GM19023 (cell line): ENCODE measurements around the gene ADAMTS17.

Experiments
- ATAC-seq: cut with Tn5 transposase; IDR thresholded peaks from one replicate; pipeline ENCODE4 v1.9.1; 2021; ENCODE audit warnings: mild to moderate bottlenecking, moderate library complexity; ENCODE audit not compliant: unreplicated experiment

Gene ADAMTS17

GRCh38 chr15:99962006-99962561 is 379.7 kb downstream of the ADAMTS17 start:
- no peak for ATAC-seq

GRCh38 chr15:99961011-99961441 is 380.7 kb downstream of the ADAMTS17 start:
- ATAC-seq, result no peak

- ATAC-seq, result no peak
Observed at GRCh38 chr15:99959326-99959725, 382.4 kb downstream of the ADAMTS17 start.

- no peak for ATAC-seq
Observed at GRCh38 chr15:99958426-99959097, 383.2 kb downstream of the ADAMTS17 start.

GRCh38 chr15:99957642-99958013 is 384.1 kb downstream of the ADAMTS17 start:
- no peak for ATAC-seq

GRCh38 chr15:99956820-99957641 is 384.7 kb downstream of the ADAMTS17 start:
- no peak for ATAC-seq

- no peak for ATAC-seq
Observed at GRCh38 chr15:99956022-99956775, 385.6 kb downstream of the ADAMTS17 start.

- ATAC-seq, result no peak
Observed at GRCh38 chr15:99955532-99955931, 386.2 kb downstream of the ADAMTS17 start.

GRCh38 chr15:99955181-99955525 is 386.6 kb downstream of the ADAMTS17 start:
- no peak for ATAC-seq

- ATAC-seq, result no peak
Observed at GRCh38 chr15:99954361-99955180, 387.2 kb downstream of the ADAMTS17 start.

- no peak for ATAC-seq
Observed at GRCh38 chr15:99953886-99954285, 387.9 kb downstream of the ADAMTS17 start.

GRCh38 chr15:99951511-99951910 is 390.3 kb downstream of the ADAMTS17 start:
- no peak for ATAC-seq

- no peak for ATAC-seq
Observed at GRCh38 chr15:99944131-99944530, 397.6 kb downstream of the ADAMTS17 start.

GRCh38 chr15:99943466-99943865 is 398.3 kb downstream of the ADAMTS17 start:
- ATAC-seq, result no peak

GRCh38 chr15:99932676-99933402 is 408.9 kb downstream of the ADAMTS17 start:
- no peak for ATAC-seq

- ATAC-seq, result no peak
Observed at GRCh38 chr15:99931703-99932603, 409.8 kb downstream of the ADAMTS17 start.

GRCh38 chr15:99930696-99931095 is 411.1 kb downstream of the ADAMTS17 start:
- no peak for ATAC-seq

- ATAC-seq, result no peak
Observed at GRCh38 chr15:99929266-99929665, 412.5 kb downstream of the ADAMTS17 start.
